Right lobe of liver (tissue), 4 donors: ENCODE measurements around the gene MBTPS2.

Experiments used
- CTCF ChIP-seq, 4 donors: fragments of 200-600 bp in 3 of 4; fragments of 450-650 bp in 1 of 4; IDR thresholded peaks; one replicate each; pipeline versions ENCODE4 v1.5.1 to v1.8.0; 2016 to 2022; ENCODE audit warnings: antibody characterized with exemption in 4 of 4, mild to moderate bottlenecking in 2 of 4
- POLR2A ChIP-seq: fragments of 450-650 bp; IDR thresholded peaks from one replicate; pipeline ENCODE4 v1.6.1; 2017; ENCODE audit warnings: antibody characterized with exemption, mild to moderate bottlenecking
- donor health status: DM: no; HTN: no; CAD: no.
- donor health status: DM: no; HTN: no; CAD: no.
- donor health status: DM: no; HTN: yes; CAD: no.

- no peak for TF ChIP-seq CTCF (IDR thresholded peaks at IDR 0.05)
- TF ChIP-seq POLR2A = no peak
Observed at GRCh38 chrX:21863241-21863640, 23.8 kb downstream of the MBTPS2 start.
